Measurements from ENCODE around the gene RNF126. TPM values are rescaled to one million over a fixed set of nuclear protein-coding genes. Genes with fewer than 3 reads are reported as not detected.
"Not testable (repeated sequence)": the region's sequence is repeated elsewhere in the genome, so short reads cannot be mapped to it uniquely, and the experiment has no call there.

Gene RNF126
- total and polyA plus RNA-seq, 2 donors, result 8.6 to 41.8 TPM

DNA sequence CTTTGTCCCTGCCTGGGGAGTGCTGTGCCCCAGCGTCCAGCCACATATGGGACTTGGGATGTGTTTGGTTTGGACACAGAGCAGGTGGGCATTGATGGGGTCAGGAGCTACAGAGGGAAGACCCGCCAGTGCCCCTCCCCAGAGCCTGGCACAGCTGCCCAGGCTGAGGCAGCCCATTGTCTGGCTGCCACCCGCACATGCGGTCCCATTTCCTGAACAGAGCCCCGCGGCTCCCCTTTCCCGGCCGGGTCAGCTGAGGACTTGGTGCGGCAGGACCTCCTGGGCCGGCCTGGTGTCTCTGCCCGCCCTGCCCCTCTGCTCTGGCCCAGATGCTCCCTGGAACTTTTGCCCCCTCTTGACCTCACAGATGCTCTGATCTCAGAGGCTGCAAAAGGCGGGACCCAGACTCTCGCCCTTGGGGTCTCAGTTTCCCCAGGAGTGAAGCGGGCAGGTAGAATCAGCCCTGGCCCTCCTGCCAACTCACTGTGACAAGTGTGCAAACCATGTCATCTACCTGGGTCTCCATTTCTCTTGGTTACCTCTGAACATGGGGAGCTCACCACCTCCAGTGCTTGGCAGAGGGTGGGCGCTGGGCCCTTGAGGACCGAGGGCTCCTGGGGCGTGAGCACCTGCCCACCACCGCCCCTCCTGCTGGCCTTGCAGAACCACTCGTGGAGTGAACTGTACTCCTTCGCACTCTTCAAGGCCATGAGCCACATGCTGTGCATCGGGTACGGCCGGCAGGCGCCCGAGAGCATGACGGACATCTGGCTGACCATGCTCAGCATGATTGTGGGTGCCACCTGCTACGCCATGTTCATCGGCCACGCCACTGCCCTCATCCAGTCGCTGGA lies 55.5 kb downstream of the RNF126 start:
- H3K4me1 ChIP-seq (ENCODE audit: insufficient read depth), result no peaks in the 10 kb centered on the region
- 89% methylated on average over 30 of the region's 30 CpGs for WGBS
- H3K4me3 ChIP-seq (ENCODE audit: low read depth, low read length), result no peak overlapping the region
- H3K27ac ChIP-seq (ENCODE audit: low read depth), result no peak overlapping the region
- no peak for DNase-seq (ENCODE audit: extremely low spot score)
- no peaks in the 10 kb centered on the region for H3K36me3 ChIP-seq (ENCODE audit: insufficient read depth)

- not testable (repeated sequence) for H3K4me3 ChIP-seq (ENCODE audit: low read depth, low read length); H3K4me1 ChIP-seq (ENCODE audit: insufficient read depth); DNase-seq (ENCODE audit: extremely low spot score); H3K27ac ChIP-seq (ENCODE audit: low read depth); H3K36me3 ChIP-seq (ENCODE audit: insufficient read depth)
- WGBS, result 85% methylated on average over 31 of the region's 34 CpGs
These were observed 57.7 kb downstream of the RNF126 start for GRCh38 chr19:605061-605971.

DNA sequence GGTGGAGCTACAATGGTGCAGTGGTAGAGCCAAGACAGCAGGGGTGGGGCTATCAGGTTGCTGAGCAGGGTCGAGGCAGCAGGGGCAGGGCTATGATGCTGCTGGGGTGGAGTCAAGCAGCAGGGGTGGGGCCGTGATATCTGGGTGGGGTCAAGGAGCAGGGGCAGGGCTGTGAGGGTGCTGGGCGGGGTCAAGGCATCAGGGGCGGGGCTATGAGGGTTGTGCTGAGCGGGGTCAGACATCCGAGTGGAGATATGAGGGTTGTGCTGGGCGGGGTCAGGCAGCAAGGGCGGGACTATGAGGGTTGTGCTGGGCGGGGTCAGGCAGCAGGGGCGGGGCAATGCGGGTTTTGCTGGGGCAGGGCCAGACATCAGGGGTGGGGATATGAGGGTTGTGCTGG lies 58.7 kb downstream of the RNF126 start:
- H3K36me3 ChIP-seq (ENCODE audit: insufficient read depth), result no peaks in the 10 kb centered on the region
- no peaks in the 10 kb centered on the region for H3K4me1 ChIP-seq (ENCODE audit: insufficient read depth)
- no peak overlapping the region for H3K4me3 ChIP-seq (ENCODE audit: low read depth, low read length)
- 94% methylated on average over 11 of the region's 11 CpGs for WGBS
- no peak overlapping the region for H3K27ac ChIP-seq (ENCODE audit: low read depth)
- no peak for DNase-seq (ENCODE audit: extremely low spot score)

DNA sequence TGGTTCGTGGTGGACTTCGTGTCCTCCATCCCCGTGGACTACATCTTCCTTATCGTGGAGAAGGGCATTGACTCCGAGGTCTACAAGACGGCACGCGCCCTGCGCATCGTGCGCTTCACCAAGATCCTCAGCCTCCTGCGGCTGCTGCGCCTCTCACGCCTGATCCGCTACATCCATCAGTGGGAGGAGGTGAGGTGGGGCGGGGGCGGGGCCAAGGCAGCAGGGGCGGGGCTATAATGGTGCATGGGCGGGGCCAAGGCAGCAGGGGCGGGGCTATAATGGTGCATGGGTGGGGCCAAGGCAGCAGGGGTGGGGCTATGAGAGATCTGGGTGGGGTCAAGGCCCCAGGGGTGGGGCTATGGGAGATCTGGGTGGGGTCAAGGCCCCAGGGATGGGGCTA lies 59.2 kb downstream of the RNF126 start:
- H3K36me3 ChIP-seq (ENCODE audit: insufficient read depth); H3K4me1 ChIP-seq (ENCODE audit: insufficient read depth); H3K27ac ChIP-seq (ENCODE audit: low read depth); H3K4me3 ChIP-seq (ENCODE audit: low read depth, low read length); DNase-seq (ENCODE audit: extremely low spot score): not testable (repeated sequence)
- 89% methylated on average over 20 of the region's 20 CpGs for WGBS

DNA sequence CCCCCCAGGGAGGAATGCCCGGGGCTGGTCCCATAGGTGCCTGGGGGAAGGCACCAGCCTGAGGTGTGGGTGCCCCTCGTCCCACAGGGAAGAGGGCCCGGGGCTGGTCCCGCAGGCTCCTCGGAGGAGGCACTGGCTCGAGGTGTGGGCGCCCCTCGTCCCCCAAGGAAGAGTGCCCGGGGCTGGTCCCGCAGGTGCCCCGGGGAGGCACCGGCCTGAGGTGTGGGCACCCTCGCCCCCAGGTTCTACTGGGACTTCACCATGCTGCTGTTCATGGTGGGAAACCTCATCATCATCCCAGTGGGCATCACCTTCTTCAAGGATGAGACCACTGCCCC lies 59.7 kb downstream of the RNF126 start:
- H3K36me3 ChIP-seq (ENCODE audit: insufficient read depth); H3K27ac ChIP-seq (ENCODE audit: low read depth); H3K4me3 ChIP-seq (ENCODE audit: low read depth, low read length); DNase-seq (ENCODE audit: extremely low spot score); H3K4me1 ChIP-seq (ENCODE audit: insufficient read depth): not testable (repeated sequence)
- 93% methylated on average over 13 of the region's 13 CpGs for WGBS

GRCh38 chr19:602391-603301 lies 60.4 kb downstream of the RNF126 start:
- H3K27ac ChIP-seq (ENCODE audit: low read depth), result no peak overlapping the region
- H3K4me3 ChIP-seq (ENCODE audit: low read depth, low read length), result no peak overlapping the region
- H3K36me3 ChIP-seq (ENCODE audit: insufficient read depth), result no peaks in the 10 kb centered on the region
- no peaks in the 10 kb centered on the region for H3K4me1 ChIP-seq (ENCODE audit: insufficient read depth)
- 86% methylated on average over 35 of the region's 35 CpGs for WGBS
- DNase-seq (ENCODE audit: extremely low spot score), result no peak

GRCh38 chr19:601790-602189 lies 61.2 kb downstream of the RNF126 start:
- DNase-seq (ENCODE audit: extremely low spot score), result no peak
- no peak overlapping the region for H3K27ac ChIP-seq (ENCODE audit: low read depth)
- no peaks in the 10 kb centered on the region for H3K4me1 ChIP-seq (ENCODE audit: insufficient read depth)
- H3K4me3 ChIP-seq (ENCODE audit: low read depth, low read length), result no peak overlapping the region
- no peaks in the 10 kb centered on the region for H3K36me3 ChIP-seq (ENCODE audit: insufficient read depth)
- WGBS, result 82% methylated on average over 25 of the region's 25 CpGs

- H3K4me3 ChIP-seq (ENCODE audit: low read depth, low read length), result no peak overlapping the region
- H3K4me1 ChIP-seq (ENCODE audit: insufficient read depth), result no peaks in the 10 kb centered on the region
- H3K27ac ChIP-seq (ENCODE audit: low read depth), result no peak overlapping the region
- WGBS, result 88% methylated on average over 28 of the region's 28 CpGs
- no peak for DNase-seq (ENCODE audit: extremely low spot score)
- H3K36me3 ChIP-seq (ENCODE audit: insufficient read depth), result no peaks in the 10 kb centered on the region
These were observed 61.7 kb downstream of the RNF126 start for GRCh38 chr19:601310-601709.

Other genes with a start within 250 kb of the RNF126 start
- 10.8 TPM for gene SHC2, start 202.2 kb downstream of the RNF126 start, total RNA-seq
- gene SHC2, start 202.2 kb downstream of the RNF126 start, polyA plus RNA-seq, result 24.2 TPM
- 1.3 TPM for gene MADCAM1, start 166.7 kb downstream of the RNF126 start, total RNA-seq
- 0.34 TPM for gene MADCAM1, start 166.7 kb downstream of the RNF126 start, polyA plus RNA-seq
- gene TPGS1, start 155.7 kb downstream of the RNF126 start, total RNA-seq, result 9.3 TPM
- 30.3 TPM for gene TPGS1, start 155.7 kb downstream of the RNF126 start, polyA plus RNA-seq
- gene CDC34, start 131.5 kb downstream of the RNF126 start, total RNA-seq, result 30.4 TPM
- 89.8 TPM for gene CDC34, start 131.5 kb downstream of the RNF126 start, polyA plus RNA-seq
- gene GZMM, start 119.2 kb downstream of the RNF126 start, total RNA-seq, result 0.63 TPM
- 1.5 TPM for gene GZMM, start 119.2 kb downstream of the RNF126 start, polyA plus RNA-seq
- 89.9 TPM for gene BSG, start 90.6 kb downstream of the RNF126 start, total RNA-seq
- 989 TPM for gene BSG, start 90.6 kb downstream of the RNF126 start, polyA plus RNA-seq
- 0.26 TPM for gene HCN2, start 73.3 kb downstream of the RNF126 start, total RNA-seq
- gene HCN2, start 73.3 kb downstream of the RNF126 start, polyA plus RNA-seq, result 0.43 TPM
- gene POLRMT, start 29.7 kb downstream of the RNF126 start, total RNA-seq, result 10.3 TPM
- 44.6 TPM for gene POLRMT, start 29.7 kb downstream of the RNF126 start, polyA plus RNA-seq
- not detected for gene FGF22, start 23.3 kb downstream of the RNF126 start, total RNA-seq
- 1.6 TPM for gene FGF22, start 23.3 kb downstream of the RNF126 start, polyA plus RNA-seq
- gene FSTL3, start 13.2 kb upstream of the RNF126 start, total RNA-seq, result 23.3 TPM
- gene FSTL3, start 13.2 kb upstream of the RNF126 start, polyA plus RNA-seq, result 86.9 TPM
- gene PRSS57, start 32.2 kb upstream of the RNF126 start, total RNA-seq, result not detected
- gene PRSS57, start 32.2 kb upstream of the RNF126 start, polyA plus RNA-seq, result not detected
- gene PALM, start 45.7 kb upstream of the RNF126 start, total RNA-seq, result 23.6 TPM
- 69.3 TPM for gene PALM, start 45.7 kb upstream of the RNF126 start, polyA plus RNA-seq
- gene MISP, start 87.9 kb upstream of the RNF126 start, total RNA-seq, result 1.4 TPM
- 0.91 TPM for gene MISP, start 87.9 kb upstream of the RNF126 start, polyA plus RNA-seq
- gene PTBP1, start 134.2 kb upstream of the RNF126 start, total RNA-seq, result 104 TPM
- 108 TPM for gene PTBP1, start 134.2 kb upstream of the RNF126 start, polyA plus RNA-seq
- gene PLPPR3, start 158.7 kb upstream of the RNF126 start, total RNA-seq, result 2.1 TPM
- gene PLPPR3, start 158.7 kb upstream of the RNF126 start, polyA plus RNA-seq, result 0.03 TPM
- gene AZU1, start 164.6 kb upstream of the RNF126 start, total RNA-seq, result not detected
- gene AZU1, start 164.6 kb upstream of the RNF126 start, polyA plus RNA-seq, result 0.15 TPM
- 0.26 TPM for gene PRTN3, start 177.8 kb upstream of the RNF126 start, total RNA-seq
- 0.08 TPM for gene PRTN3, start 177.8 kb upstream of the RNF126 start, polyA plus RNA-seq
- gene ELANE, start 189.1 kb upstream of the RNF126 start, total RNA-seq, result not detected
- 5.7 TPM for gene ELANE, start 189.1 kb upstream of the RNF126 start, polyA plus RNA-seq
- gene CFD, start 196.4 kb upstream of the RNF126 start, total RNA-seq, result 84.4 TPM
- gene CFD, start 196.4 kb upstream of the RNF126 start, polyA plus RNA-seq, result 2,164 TPM
- gene MED16, start 230.0 kb upstream of the RNF126 start, total RNA-seq, result 21.2 TPM
- gene MED16, start 230.0 kb upstream of the RNF126 start, polyA plus RNA-seq, result 59.8 TPM
- not detected for gene RNU6-9, start 230.3 kb upstream of the RNF126 start, total RNA-seq
- not detected for gene RNU6-9, start 230.3 kb upstream of the RNF126 start, polyA plus RNA-seq

Data from urinary bladder (tissue), 4 donors.